HCT116 (cell line): ENCODE data around the gene KIF14. TPM values are rescaled to one million over a fixed set of nuclear protein-coding genes. Genes with fewer than 3 reads are reported as not detected.

Experiments
- ATAC-seq: fragments of 200-7000 bp; cut with Tn5 transposase; 2 replicates; pipeline ENCODE4 v1.9.1; 2020; ENCODE audit warnings: mild to moderate bottlenecking, moderate library complexity
- BruUV-seq: library from RNA; stranded (reverse); fragments of 400-500 nt; replicated peaks from 2 replicates; lab custom pipeline; 2021; lab: Mats Ljungman, UMichigan
- CTCF ChIA-PET: fragments of 300-600 bp; sonication (Branson Sonifier 250); formaldehyde crosslinking; loops from one replicate; lab custom pipeline; 2021; ENCODE audit warnings: antibody characterized with exemption; lab: Charles Lee
- POLR2A ChIA-PET: fragments of 300-600, 350-600 bp; sonication (Branson Sonifier 250); formaldehyde crosslinking; loops from one replicate; lab custom pipeline; 2021; ENCODE audit warnings: antibody characterized with exemption; lab: Charles Lee
- RAD21 ChIA-PET, 2 experiments: fragments of 300-600 bp; sonication (Branson Sonifier 250); formaldehyde crosslinking; loops; one replicate each; lab custom pipeline; 2023; ENCODE audit warnings: low total read pairs in 2 of 2; ENCODE audit not compliant: uncharacterized antibody in 2 of 2, unreplicated experiment in 2 of 2, low non-redundant PET in 1 of 2; lab: Charles Lee
- DNase-seq: peaks from one replicate; pipeline ENCODE4 v3.0.0-alpha.2; 2010; ENCODE audit warnings: low read depth, low spot score
- H2AFZ ChIP-seq: fragments of 200-600 bp; shearing (Covaris generic), sonication (generic); 2 replicates; pipeline ENCODE4 v1.6.1; 2017; ENCODE audit warnings: low read depth, mixed run types, mixed read lengths, antibody characterized with exemption, low read length; ENCODE audit not compliant: poor library complexity, severe bottlenecking
- H3K27ac ChIP-seq: 2 replicates; pipeline ENCODE4 v1.5.1; 2012; ENCODE audit warnings: low read depth, low read length
- H3K27me3 ChIP-seq: fragments of 200-600 bp; sonication (generic); 2 replicates; pipeline ENCODE4 v1.6.1; 2016; ENCODE audit warnings: mixed run types, low read length, mixed read lengths; ENCODE audit not compliant: insufficient read depth
- H3K36me3 ChIP-seq, 2 experiments: fragments of 200-500 bp in 1 of 2; fragments of 200-600 bp in 1 of 2; sonication (Bioruptor generic) in 1 of 2; sonication (generic) in 1 of 2; 2 replicates each; pipeline versions ENCODE4 v1.5.1 to v1.6.1; 2014 to 2016; ENCODE audit warnings: low read length in 2 of 2, inconsistent platforms in 1 of 2, mixed read lengths in 1 of 2, mixed run types in 1 of 2; ENCODE audit not compliant: insufficient read depth in 2 of 2, control insufficient read depth in 1 of 2
- H3K4me1 ChIP-seq, 2 experiments: fragments of 200-600 bp in 1 of 2; sonication (generic) in 1 of 2; 2 replicates each; pipeline versions ENCODE4 v1.5.1 to v1.6.1; 2012 to 2017; ENCODE audit warnings: low read length in 2 of 2, inconsistent platforms in 1 of 2, mild to moderate bottlenecking in 1 of 2, mixed read lengths in 1 of 2, mixed run types in 1 of 2, moderate library complexity in 1 of 2; ENCODE audit not compliant: insufficient read depth in 2 of 2, control insufficient read depth in 1 of 2
- H3K4me2 ChIP-seq: fragments of 200-600 bp; sonication (generic); 2 replicates; pipeline ENCODE4 v1.6.1; 2017; ENCODE audit warnings: mixed run types, low read length, mixed read lengths
- H3K4me3 ChIP-seq, 2 experiments: fragments of 200-600 bp in 1 of 2; sonication (generic) in 1 of 2; replicated peaks in 1 of 2; 2 replicates each; pipeline ENCODE4 v1.5.1; 2011 to 2016; ENCODE audit warnings: low read length in 2 of 2, control low read depth in 1 of 2, low read depth in 1 of 2, mild to moderate bottlenecking in 1 of 2, mixed read lengths in 1 of 2, mixed run types in 1 of 2
- H3K79me2 ChIP-seq: fragments of 200-600 bp; sonication (generic); 2 replicates; pipeline ENCODE4 v1.6.1; 2017; ENCODE audit warnings: mild to moderate bottlenecking, mixed run types, low read length, moderate library complexity, mixed read lengths; ENCODE audit not compliant: insufficient read depth
- H3K9ac ChIP-seq: fragments of 200-600 bp; sonication (generic); 2 replicates; pipeline ENCODE4 v1.6.1; 2016; ENCODE audit warnings: low read length, mixed read lengths
- H3K9me2 ChIP-seq: fragments of 200-600 bp; sonication (generic), shearing (Covaris generic); 2 replicates; pipeline ENCODE4 v1.6.1; 2017; ENCODE audit warnings: mixed run types, mild to moderate bottlenecking, moderate library complexity; ENCODE audit not compliant: insufficient read depth
- H3K9me3 ChIP-seq, 2 experiments: fragments of 200-500 bp in 1 of 2; fragments of 200-600 bp in 1 of 2; sonication (Bioruptor generic) in 1 of 2; sonication (generic) in 1 of 2; 2 replicates each; pipeline ENCODE4 v1.6.1; 2014 to 2017; ENCODE audit warnings: low read length in 2 of 2, mixed read lengths in 2 of 2, inconsistent platforms in 1 of 2, low read depth in 1 of 2, mild to moderate bottlenecking in 1 of 2, mixed run types in 1 of 2, moderate library complexity in 1 of 2; ENCODE audit not compliant: control insufficient read depth in 1 of 2, insufficient read depth in 1 of 2
- H4K20me1 ChIP-seq: fragments of 200-600 bp; sonication (generic), shearing (Covaris generic); 2 replicates; pipeline ENCODE4 v1.6.1; 2017; ENCODE audit warnings: mixed run types, mild to moderate bottlenecking, moderate library complexity; ENCODE audit not compliant: insufficient read depth
- CTCF ChIP-seq, 3 experiments: fragments of 200-600 bp in 1 of 3; sonication (generic) in 1 of 3; IDR thresholded peaks in 2 of 3; conservative IDR thresholded peaks in 1 of 3; 2 replicates each; pipeline ENCODE4 v1.5.1; 2012 to 2017; ENCODE audit warnings: low read depth in 2 of 3, low read length in 2 of 3, antibody characterized with exemption in 1 of 3, borderline replicate concordance in 1 of 3, control low read depth in 1 of 3, mild to moderate bottlenecking in 1 of 3, mixed read lengths in 1 of 3, mixed run types in 1 of 3, moderate library complexity in 1 of 3; ENCODE audit not compliant: insufficient read depth in 1 of 3
- EZH2phosphoT487 ChIP-seq: fragments of 200-600 bp; IDR thresholded peaks from 2 replicates; pipeline ENCODE4 v1.6.1; 2018; ENCODE audit warnings: antibody characterized with exemption, borderline replicate concordance
- FOSL1 ChIP-seq: IDR thresholded peaks from 2 replicates; pipeline ENCODE4 v1.6.1; 2012; ENCODE audit warnings: low read depth
- JUND ChIP-seq: IDR thresholded peaks from 2 replicates; pipeline ENCODE4 v1.6.1; 2012
- MAX ChIP-seq: IDR thresholded peaks from 2 replicates; pipeline ENCODE4 v1.6.1; 2012
- POLR2AphosphoS5 ChIP-seq: IDR thresholded peaks from 2 replicates; pipeline ENCODE4 v1.6.1; 2011; ENCODE audit warnings: mild to moderate bottlenecking, low read depth, low read length, moderate library complexity
- ZNF274 ChIP-seq: fragments of 200-500 bp; sonication (Bioruptor generic); IDR thresholded peaks from 2 replicates; pipeline ENCODE4 v1.6.1; 2014; ENCODE audit warnings: mild to moderate bottlenecking, low read depth, low read length, inconsistent platforms
- intact Hi-C: fragments of 100-400 bp; cut with micrococcal nuclease; formaldehyde crosslinking; loops from 2 replicates; pipeline ENCODE4 v1.10.0; 2022
- total RNA-seq: library from RNA; stranded (reverse); gene quantifications from one replicate; pipeline ENCODE4 v1.2.1, GENCODE V29; 2021; ENCODE audit not compliant: unreplicated experiment

The KIF14 gene
- total RNA-seq, 1 experiment from 2014 or later = 21.8 TPM

GRCh38 chr1:200550367-200550766, 70.2 kb downstream of the KIF14 start:
- H3K79me2 ChIP-seq = no peaks in the 10 kb centered on the region
- DNase-seq = no peak
- RAD21 ChIA-PET = no interaction called here

GRCh38 chr1:200547386-200547785, 73.2 kb downstream of the KIF14 start:
- no peaks in the 10 kb centered on the region for H3K9me3 ChIP-seq
- no peak overlapping the region for H3K4me3 ChIP-seq
- H2AFZ ChIP-seq = no peak overlapping the region
- ChIA-PET POLR2A (no interaction called here), RAD21 (no interaction called here), CTCF (interaction anchor here (2.0 kb wide), 1 partner anchor 11 kb away, joined by 5 read pairs; no protein-coding TSS in a partner anchor)
- no peaks in the 10 kb centered on the region for H3K9me2 ChIP-seq
- no peak overlapping the region for H3K4me2 ChIP-seq
- H3K27me3 ChIP-seq = no peaks in the 10 kb centered on the region
- H3K4me1 ChIP-seq = peaks cover 0 to 12% of the 10 kb centered on the region in 2 experiments; a peak in 3 of 4 replicates
- no peaks in the 10 kb centered on the region for H4K20me1 ChIP-seq
- no peaks in the 10 kb centered on the region for H3K79me2 ChIP-seq
- intact Hi-C loops = no loop called here
- TF ChIP-seq CTCF (IDR thresholded peaks at IDR 0.05 in 2 of 3, conservative IDR thresholded peaks at IDR 0.05 in 1 of 3; ENCODE audit: borderline replicate concordance in 1 of 3, insufficient read depth in 1 of 3, low read depth in 2 of 3, low read length in 2 of 3) (no peak), POLR2AphosphoS5 (no peak), JUND (no peak), ZNF274 (no peak), EZH2phosphoT487 (no peak)
- ATAC-seq = no peak
- no peaks in the 10 kb centered on the region for H3K36me3 ChIP-seq
- no peak overlapping the region for H3K27ac ChIP-seq
- no peak for DNase-seq
- BruUV-seq = no TSS peak
- H3K9ac ChIP-seq = no peak overlapping the region

More at GRCh38 chr1:200550367-200550766, 70.2 kb downstream of the KIF14 start:
- Histone ChIP-seq H3K4me3 (no peak overlapping the region), H3K36me3 (peaks cover 0 to 3% of the 10 kb centered on the region in 2 experiments; a peak in 1 of 4 replicates), H3K9ac (no peak overlapping the region), H3K4me1 (peaks cover 0 to 10% of the 10 kb centered on the region in 2 experiments; a peak in 1 of 4 replicates), H3K9me2 (no peaks in the 10 kb centered on the region), H3K9me3 (no peaks in the 10 kb centered on the region), H2AFZ (no peak overlapping the region), H4K20me1 (no peaks in the 10 kb centered on the region), H3K27ac (no peak overlapping the region), H3K4me2 (no peak overlapping the region), H3K27me3 (no peaks in the 10 kb centered on the region)
- CTCF ChIA-PET = interaction anchor here (0.9 to 1.0 kb wide), 2 partner anchors 8 to 15 kb away, joined by 8 read pairs; no protein-coding TSS in a partner anchor
- intact Hi-C loops = loop anchor here (10.0 kb wide), 1 partner anchor 494 kb away; no protein-coding TSS in a partner anchor
- no TSS peak for BruUV-seq
- POLR2A ChIA-PET = no interaction called here
- TF ChIP-seq MAX (no peak), FOSL1 (0 out of 2 replicates have a peak, but pooled peaks have one; percentile 22)
- no peak for ATAC-seq
